ENCODE data around the gene EIF4B.

Gene EIF4B

DNA sequence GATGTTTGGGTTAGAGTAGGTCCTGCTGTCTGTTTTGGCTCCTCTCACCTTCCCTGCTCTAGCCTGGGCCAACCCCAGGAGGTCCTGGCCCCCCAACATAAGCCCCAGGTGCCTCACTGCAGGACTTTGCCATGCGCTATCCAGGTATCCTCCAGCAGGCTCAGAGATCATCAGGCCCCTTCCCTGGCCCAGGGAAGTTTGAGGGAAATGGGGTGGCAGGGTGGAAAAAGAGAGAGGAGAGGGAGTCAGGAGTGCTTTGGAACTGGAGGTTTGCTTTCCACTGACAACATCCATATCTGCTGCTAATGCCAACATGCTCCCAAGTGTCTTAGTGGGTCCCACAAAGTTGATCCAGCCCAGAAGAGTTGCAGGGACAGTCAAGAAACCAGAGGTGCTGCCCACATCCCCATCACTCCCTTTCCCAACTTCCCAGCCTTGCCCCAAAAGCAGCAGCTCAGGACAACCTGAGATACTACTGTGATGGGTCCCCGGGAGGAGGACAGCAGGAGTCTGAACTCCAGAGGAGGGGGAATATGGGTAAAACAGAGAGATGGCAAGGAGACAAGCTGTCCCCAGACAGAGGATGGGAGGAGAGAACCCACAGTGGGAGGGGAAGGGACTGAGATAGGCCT, 44.3 kb downstream of the EIF4B start:
- peak overlapping the region; percentile 37 for H3K4me3 ChIP-seq (ENCODE audit: low read length)
- no peak for DNase-seq (ENCODE audit: low read depth)

DNA sequence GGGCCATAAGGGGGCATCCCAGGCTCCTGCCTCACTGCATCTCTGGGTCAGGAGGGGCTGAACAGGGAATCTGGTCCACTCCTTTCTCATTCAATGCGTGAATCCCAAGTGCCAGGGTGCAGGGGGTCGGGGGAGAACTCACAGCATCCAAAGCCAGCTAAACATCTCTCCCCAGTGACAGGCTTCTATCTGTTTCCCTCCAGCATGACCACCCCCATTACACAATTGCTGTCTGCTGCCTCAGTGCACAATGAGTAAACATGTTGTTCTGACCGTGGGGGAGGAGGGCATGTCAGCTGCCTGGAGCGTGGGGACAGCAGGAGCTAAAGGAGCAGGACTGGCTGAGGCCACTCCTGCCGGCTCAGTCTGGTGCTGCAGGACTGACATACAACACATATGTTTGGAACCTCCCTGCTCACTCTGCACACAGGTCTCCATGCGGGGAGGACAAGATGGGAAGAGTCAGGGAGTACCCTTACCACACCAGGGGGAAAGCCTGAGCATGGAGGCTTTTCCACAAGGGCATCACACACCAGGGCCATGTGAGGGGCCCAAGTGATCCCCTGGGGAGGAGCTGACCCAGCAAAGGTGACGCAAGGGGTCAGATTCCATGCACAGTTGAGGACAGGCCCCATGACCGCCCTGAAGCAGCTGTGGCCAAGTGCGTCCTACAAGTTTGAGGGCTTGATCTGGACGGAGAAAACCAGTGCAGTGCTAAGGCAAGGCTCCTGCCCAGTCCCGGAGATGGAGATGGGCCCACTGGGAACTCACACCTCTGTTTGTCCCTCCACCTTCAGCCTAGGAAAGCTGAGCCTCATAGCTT, 45.0 kb downstream of the EIF4B start:
- TF ChIP-seq, protein P1, sequence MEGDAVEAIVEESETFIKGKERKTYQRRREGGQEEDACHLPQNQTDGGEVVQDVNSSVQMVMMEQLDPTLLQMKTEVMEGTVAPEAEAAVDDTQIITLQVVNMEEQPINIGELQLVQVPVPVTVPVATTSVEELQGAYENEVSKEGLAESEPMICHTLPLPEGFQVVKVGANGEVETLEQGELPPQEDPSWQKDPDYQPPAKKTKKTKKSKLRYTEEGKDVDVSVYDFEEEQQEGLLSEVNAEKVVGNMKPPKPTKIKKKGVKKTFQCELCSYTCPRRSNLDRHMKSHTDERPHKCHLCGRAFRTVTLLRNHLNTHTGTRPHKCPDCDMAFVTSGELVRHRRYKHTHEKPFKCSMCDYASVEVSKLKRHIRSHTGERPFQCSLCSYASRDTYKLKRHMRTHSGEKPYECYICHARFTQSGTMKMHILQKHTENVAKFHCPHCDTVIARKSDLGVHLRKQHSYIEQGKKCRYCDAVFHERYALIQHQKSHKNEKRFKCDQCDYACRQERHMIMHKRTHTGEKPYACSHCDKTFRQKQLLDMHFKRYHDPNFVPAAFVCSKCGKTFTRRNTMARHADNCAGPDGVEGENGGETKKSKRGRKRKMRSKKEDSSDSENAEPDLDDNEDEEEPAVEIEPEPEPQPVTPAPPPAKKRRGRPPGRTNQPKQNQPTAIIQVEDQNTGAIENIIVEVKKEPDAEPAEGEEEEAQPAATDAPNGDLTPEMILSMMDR (conservative IDR thresholded peaks at IDR 0.05; ENCODE audit: low read depth, low read length): no peak
- no peak overlapping the region for H3K4me3 ChIP-seq (ENCODE audit: low read length)
- no peak for DNase-seq (ENCODE audit: low read depth)

More for the DNA sequence above, 44.3 kb downstream of the EIF4B start:
- TF ChIP-seq, protein P1 (conservative IDR thresholded peaks at IDR 0.05; ENCODE audit: low read depth, low read length): no peak

DNA sequence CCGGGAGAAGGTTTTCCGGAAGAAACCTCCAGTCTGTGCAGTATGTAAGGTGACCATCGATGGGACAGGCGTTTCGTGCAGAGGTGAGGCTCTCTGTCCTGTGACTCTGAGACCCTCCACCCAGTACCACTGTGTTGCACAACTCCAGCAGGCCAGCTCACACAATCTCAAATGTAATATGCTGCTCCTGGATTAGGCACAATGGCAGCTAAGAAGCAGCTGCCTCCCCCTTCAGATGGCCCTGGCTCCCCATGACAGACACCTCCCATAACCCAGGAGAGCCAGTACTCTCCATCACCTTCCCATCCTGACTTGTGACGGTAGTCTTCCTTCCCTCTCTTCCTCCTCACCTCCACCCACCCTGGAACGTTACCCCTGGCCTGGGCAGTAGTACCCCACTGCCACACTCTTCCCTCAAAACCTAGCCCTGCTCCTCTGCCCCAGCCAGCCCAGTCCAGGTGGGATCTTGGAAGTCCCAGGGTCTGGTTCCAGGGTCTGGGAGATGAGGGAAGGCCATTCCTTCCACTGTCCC, 45.7 kb downstream of the EIF4B start:
- DNase-seq (ENCODE audit: low read depth): no peak
- no peak overlapping the region for H3K4me3 ChIP-seq (ENCODE audit: low read length)
- TF ChIP-seq, protein P1 (conservative IDR thresholded peaks at IDR 0.05; ENCODE audit: low read depth, low read length): no peak

DNA sequence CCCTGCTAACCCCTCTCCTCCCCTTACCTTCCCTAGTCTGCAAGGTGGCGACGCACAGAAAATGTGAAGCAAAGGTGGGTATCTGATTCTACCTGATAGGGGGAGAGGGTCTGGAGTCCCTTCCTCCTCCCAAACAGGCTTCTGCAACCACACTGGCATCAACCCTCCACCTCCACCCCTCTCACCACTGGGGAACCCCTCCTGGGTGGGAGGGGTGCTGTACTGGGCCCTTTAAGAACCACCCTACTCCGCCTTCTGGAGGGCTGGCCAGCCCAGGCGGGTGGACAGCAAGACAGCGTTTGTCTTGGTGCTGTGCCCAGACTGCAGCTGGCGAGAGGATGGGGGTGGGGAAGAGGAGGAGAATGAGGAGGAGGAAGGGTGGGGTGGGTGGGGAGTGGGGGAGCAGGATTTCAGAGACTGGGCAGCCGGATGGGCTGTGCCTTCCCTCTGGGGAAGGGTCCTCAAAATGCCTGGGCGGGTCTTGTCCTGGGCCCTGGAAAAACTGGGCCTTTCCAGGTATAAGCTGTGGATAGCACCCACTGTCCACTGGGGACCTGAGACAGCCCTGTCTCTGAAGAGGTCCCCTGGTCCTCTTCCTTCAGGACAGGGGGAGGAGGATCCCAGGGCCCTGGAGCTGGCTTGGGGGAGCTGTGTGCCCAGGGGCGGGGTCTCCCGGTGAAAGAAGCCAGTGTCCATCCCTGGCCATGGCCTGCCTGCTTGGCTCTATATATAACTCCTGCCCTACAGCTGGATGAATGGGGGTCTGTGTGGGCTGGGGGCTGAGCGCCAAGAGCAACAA, 46.4 kb downstream of the EIF4B start:
- H3K4me3 ChIP-seq (ENCODE audit: low read length): no peak overlapping the region
- DNase-seq (ENCODE audit: low read depth): no peak

DNA sequence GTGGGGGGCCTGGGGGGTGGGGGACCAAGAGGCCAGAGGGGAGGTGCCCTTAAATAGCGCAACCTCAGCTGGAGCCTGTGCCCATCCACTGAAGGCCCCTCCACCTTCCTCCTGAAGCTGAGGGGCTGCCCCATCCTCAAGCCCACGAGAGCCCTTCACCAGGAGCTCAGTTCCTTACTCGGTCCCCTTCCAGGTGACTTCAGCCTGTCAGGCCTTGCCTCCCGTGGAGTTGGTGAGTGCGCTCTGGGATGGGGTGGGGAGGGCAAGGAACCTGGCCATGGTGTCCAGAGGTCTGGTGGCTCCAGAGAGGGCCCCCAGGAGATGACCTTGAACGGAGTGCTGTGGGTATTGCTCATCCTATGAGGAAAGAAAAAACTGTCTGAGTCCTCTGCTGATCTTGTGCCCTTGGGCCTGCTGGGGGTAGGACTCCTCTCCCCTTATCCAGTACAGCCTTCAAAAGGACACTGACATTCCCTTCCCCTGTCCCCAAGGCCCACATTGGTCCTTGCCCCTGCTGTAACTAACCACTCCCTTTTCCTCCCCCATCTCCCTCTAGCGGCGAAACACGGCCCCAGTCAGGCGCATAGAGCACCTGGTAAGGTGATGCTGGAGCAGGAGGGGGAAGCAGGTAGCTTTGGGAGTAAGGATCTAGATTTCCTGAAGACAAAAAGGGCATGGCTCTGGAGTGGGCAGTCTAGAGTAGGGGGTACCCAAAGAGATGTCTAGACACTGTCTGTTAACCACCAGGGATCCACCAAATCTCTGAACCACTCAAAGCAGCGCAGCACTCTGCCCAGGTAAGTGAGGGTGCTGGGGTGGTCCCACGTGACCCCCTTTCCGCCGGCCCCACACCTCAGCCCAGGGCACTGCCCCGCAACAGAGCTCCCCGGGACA, 47.2 kb downstream of the EIF4B start:
- TF ChIP-seq, protein P1 (conservative IDR thresholded peaks at IDR 0.05; ENCODE audit: low read depth, low read length): peak; percentile 70
- DNase-seq (ENCODE audit: low read depth): no peak
- peak overlapping the region; percentile 82 for H3K4me3 ChIP-seq (ENCODE audit: low read length)

More for the DNA sequence above, 46.4 kb downstream of the EIF4B start:
- TF ChIP-seq, protein P1 (conservative IDR thresholded peaks at IDR 0.05; ENCODE audit: low read depth, low read length): no peak
